Right lobe of liver (tissue), 6 donors: ENCODE measurements around the gene TMEM240. TPM values are rescaled to one million over a fixed set of nuclear protein-coding genes. Genes with fewer than 3 reads are reported as not detected.
"Not testable (repeated sequence)": the region's sequence is repeated elsewhere in the genome, so short reads cannot be mapped to it uniquely, and the experiment has no call there.

Experiments used
- ATAC-seq, 4 donors: fragments of 200-7000 bp; cut with Tn5 transposase; one replicate each; pipeline ENCODE4 v1.9.1; 2020; ENCODE audit warnings: mild to moderate bottlenecking in 4 of 4, moderate library complexity in 4 of 4
- DNase-seq, 3 donors: peaks; one replicate each; pipeline ENCODE4 v3.0.0-alpha.2; 2020
- H3K27ac ChIP-seq, 3 donors: fragments of 200-600 bp; one replicate each; pipeline ENCODE4 v1.8.0; 2022
- H3K27me3 ChIP-seq, 2 donors: fragments of 200-600 bp; one replicate each; pipeline ENCODE4 v1.8.0; 2022
- H3K36me3 ChIP-seq, 4 donors: fragments of 200-600 bp; sonication (generic) in 1 of 4; one replicate each; pipeline versions ENCODE4 v1.5.1 to v1.8.0; 2017 to 2022; ENCODE audit warnings: control low read depth in 1 of 4
- H3K4me1 ChIP-seq, 4 donors: fragments of 200-600 bp; sonication (generic) in 1 of 4; one replicate each; pipeline versions ENCODE4 v1.5.1 to v1.8.0; 2017 to 2022; ENCODE audit warnings: control low read depth in 1 of 4
- H3K4me3 ChIP-seq, 3 donors: fragments of 200-600 bp; one replicate each; pipeline ENCODE4 v1.8.0; 2022
- H3K9me3 ChIP-seq, 4 donors: fragments of 200-600 bp; sonication (generic) in 1 of 4; one replicate each; pipeline versions ENCODE4 v1.5.1 to v1.8.0; 2017 to 2022; ENCODE audit warnings: control low read depth in 1 of 4
- POLR2A ChIP-seq: fragments of 450-650 bp; IDR thresholded peaks from one replicate; pipeline ENCODE4 v1.6.1; 2017; ENCODE audit warnings: antibody characterized with exemption, mild to moderate bottlenecking
- WGBS: methylation state at CpG from one replicate; pipeline ENCODE4 v1.1.6; 2018; ENCODE audit warnings: low coverage, low lambda C conversion rate; ENCODE audit not compliant: insufficient coverage; ENCODE audit errors: missing lambda C conversion rate; 5-methylcytosine and 5-hydroxymethylcytosine counted together
- intact Hi-C, 2 donors: fragments of 100-400 bp; cut with DNase I; formaldehyde crosslinking; loops; one replicate each; pipeline versions ENCODE4 v1.11.2 to v1.14.1; 2022
- total RNA-seq, 6 experiments: library from RNA; depleted of rRNA in 2 of 6; stranded (reverse); fragments of >200 nt in 2 of 6; fragmentation: NEBNext Ultra II Directional in 3 of 6; extraction: Animal tissue kit (Norgen Biotek cat#: 25700) in 3 of 6; gene quantifications; one replicate each; pipeline versions ENCODE4 v1.1.0 to v1.2.4, GENCODE V29; 2016 to 2023
- TF ChIP-seq, protein P1 (sequence below), 4 donors: fragments of 200-600 bp in 3 of 4; fragments of 450-650 bp in 1 of 4; IDR thresholded peaks; one replicate each; pipeline versions ENCODE4 v1.5.1 to v1.8.0; 2016 to 2022; ENCODE audit warnings: antibody characterized with exemption in 4 of 4, mild to moderate bottlenecking in 2 of 4
- donor health status: DM: no; HTN: yes; CAD: no.
- donor health status: DM: no; HTN: no; CAD: no.
- donor health status: DM: no; HTN: no; CAD: no.
- donor health status: DM: no; HTN: yes; CAD: no.
- donor health status: DM: no; HTN: yes; CAD: no.

TMEM240 gene
- total RNA-seq, 6 experiments from 2014 or later: 0.40 TPM; not detected in 5

DNA sequence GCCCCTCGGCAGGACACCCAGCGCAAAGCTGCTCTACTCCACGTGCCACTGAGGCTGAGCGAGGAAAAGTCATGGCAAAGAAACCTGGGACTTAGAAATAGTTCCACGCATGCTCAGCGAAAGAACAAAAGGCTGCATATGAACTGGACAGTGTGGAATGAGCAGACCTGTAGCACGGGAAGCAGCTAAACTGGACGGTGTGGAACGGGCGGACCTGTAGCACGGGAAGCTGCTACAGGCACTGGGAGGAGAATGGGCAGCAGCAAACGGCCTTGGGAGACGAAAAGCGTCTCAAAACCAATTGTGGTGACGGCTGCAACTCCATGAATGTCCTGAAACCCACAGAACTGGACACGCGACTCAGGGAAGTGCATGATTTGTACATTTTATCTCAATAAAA, 18.6 kb upstream of the TMEM240 start:
- Histone ChIP-seq H3K27ac (no peak overlapping the region), H3K36me3 (peaks cover 0 to 26% (median 13%) of the 10 kb centered on the region in 4 donors), H3K9me3 (no peaks in the 10 kb centered on the region), H3K4me3 (no peak overlapping the region), H3K4me1 (peaks cover 0 to 6% (median 0%) of the 10 kb centered on the region in 4 donors), H3K27me3 (no peaks in the 10 kb centered on the region)
- 89% methylated on average over 16 of the region's 17 CpGs for whole genome bisulfite sequencing
- ATAC-seq (no peak), DNase-seq (no peak)
- intact Hi-C loops: no loop called here
- TF ChIP-seq POLR2A: no peak
- TF ChIP-seq, protein P1, sequence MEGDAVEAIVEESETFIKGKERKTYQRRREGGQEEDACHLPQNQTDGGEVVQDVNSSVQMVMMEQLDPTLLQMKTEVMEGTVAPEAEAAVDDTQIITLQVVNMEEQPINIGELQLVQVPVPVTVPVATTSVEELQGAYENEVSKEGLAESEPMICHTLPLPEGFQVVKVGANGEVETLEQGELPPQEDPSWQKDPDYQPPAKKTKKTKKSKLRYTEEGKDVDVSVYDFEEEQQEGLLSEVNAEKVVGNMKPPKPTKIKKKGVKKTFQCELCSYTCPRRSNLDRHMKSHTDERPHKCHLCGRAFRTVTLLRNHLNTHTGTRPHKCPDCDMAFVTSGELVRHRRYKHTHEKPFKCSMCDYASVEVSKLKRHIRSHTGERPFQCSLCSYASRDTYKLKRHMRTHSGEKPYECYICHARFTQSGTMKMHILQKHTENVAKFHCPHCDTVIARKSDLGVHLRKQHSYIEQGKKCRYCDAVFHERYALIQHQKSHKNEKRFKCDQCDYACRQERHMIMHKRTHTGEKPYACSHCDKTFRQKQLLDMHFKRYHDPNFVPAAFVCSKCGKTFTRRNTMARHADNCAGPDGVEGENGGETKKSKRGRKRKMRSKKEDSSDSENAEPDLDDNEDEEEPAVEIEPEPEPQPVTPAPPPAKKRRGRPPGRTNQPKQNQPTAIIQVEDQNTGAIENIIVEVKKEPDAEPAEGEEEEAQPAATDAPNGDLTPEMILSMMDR (IDR thresholded peaks at IDR 0.05): no peak

- no peak for TF ChIP-seq POLR2A
- TF ChIP-seq, protein P1 (IDR thresholded peaks at IDR 0.05): no peak
- ATAC-seq: no peak
- DNase-seq: no peak
- Histone ChIP-seq H3K27me3 (no peaks in the 10 kb centered on the region), H3K9me3 (no peaks in the 10 kb centered on the region), H3K27ac (no peak overlapping the region), H3K4me3 (no peak overlapping the region), H3K36me3 (peaks cover 0 to 22% (median 9%) of the 10 kb centered on the region in 4 donors), H3K4me1 (peaks cover 0 to 6% (median 0%) of the 10 kb centered on the region in 4 donors)
- 42% methylated on average over 2 of the region's 4 CpGs for WGBS
- intact Hi-C loops: no loop called here
Measured at GRCh38 chr1:1558591-1558990, 18.2 kb upstream of the TMEM240 start.

- H3K9me3 ChIP-seq, H3K27me3 ChIP-seq, H3K4me3 ChIP-seq, ATAC-seq, H3K27ac ChIP-seq, intact Hi-C loops, DNase-seq, H3K4me1 ChIP-seq: not testable (repeated sequence)
- H3K36me3 ChIP-seq: peaks cover 0 to 13% (median 3%) of the 10 kb centered on the region in 4 donors
- 98% methylated on average over 6 of the region's 7 CpGs for whole genome bisulfite sequencing
Measured at GRCh38 chr1:1557688-1558087, 17.3 kb upstream of the TMEM240 start.

DNA sequence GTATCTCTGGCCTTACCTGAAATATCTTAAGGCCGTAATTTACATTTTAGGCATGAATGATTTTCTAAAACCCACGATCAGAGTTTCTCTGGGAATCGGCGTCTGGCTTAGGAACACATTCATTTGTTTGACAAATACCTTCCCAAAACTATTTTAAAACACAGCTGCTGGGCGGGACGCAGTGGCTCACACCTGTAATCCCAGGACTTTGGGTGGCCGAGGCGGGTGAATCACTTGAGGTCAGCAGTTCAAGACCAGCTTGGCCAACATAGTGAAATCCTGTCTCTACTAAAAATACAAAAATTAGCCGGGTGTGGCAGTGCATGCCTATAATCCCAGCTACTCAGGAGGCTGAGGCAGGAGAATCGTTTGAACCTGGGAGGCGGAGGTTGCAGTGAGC, 16.5 kb upstream of the TMEM240 start:
- H3K9me3 ChIP-seq, H3K27me3 ChIP-seq, H3K4me3 ChIP-seq, H3K27ac ChIP-seq, H3K4me1 ChIP-seq, intact Hi-C loops, ATAC-seq, DNase-seq, H3K36me3 ChIP-seq: not testable (repeated sequence)
- 85% methylated on average over 11 of the region's 11 CpGs for WGBS

GRCh38 chr1:1556505-1556904, 16.1 kb upstream of the TMEM240 start:
- no peak for ATAC-seq
- 79% methylated on average over 3 of the region's 6 CpGs for WGBS
- no peaks in the 10 kb centered on the region for H3K9me3 ChIP-seq
- peaks cover 0 to 6% (median 0%) of the 10 kb centered on the region in 4 donors for H3K4me1 ChIP-seq
- intact Hi-C loops: no loop called here
- TF ChIP-seq POLR2A: no peak
- TF ChIP-seq, protein P1 (IDR thresholded peaks at IDR 0.05): no peak
- peaks cover 0 to 3% (median under 1%) of the 10 kb centered on the region in 4 donors for H3K36me3 ChIP-seq
- H3K27ac ChIP-seq: no peak overlapping the region
- no peak overlapping the region for H3K4me3 ChIP-seq
- DNase-seq: no peak
- H3K27me3 ChIP-seq: no peaks in the 10 kb centered on the region
